HG03457 (cell line): Measurements from ENCODE around the gene HBQ1.
"Not testable (repeated sequence)": the region's sequence is repeated elsewhere in the genome, so short reads cannot be mapped to it uniquely, and the experiment has no call there.

Source experiments
- ATAC-seq: cut with Tn5 transposase; IDR thresholded peaks from one replicate; pipeline ENCODE4 v1.9.1; 2021; ENCODE audit warnings: moderate number of reproducible peaks; ENCODE audit not compliant: unreplicated experiment

The HBQ1 gene

GRCh38 chr16:200388-200787, 20.1 kb downstream of the HBQ1 start:
- ATAC-seq = no peak

- ATAC-seq = no peak
These were observed 23.0 kb downstream of the HBQ1 start for GRCh38 chr16:203246-203645.

- ATAC-seq = not testable (repeated sequence)
These were observed 23.8 kb downstream of the HBQ1 start for GRCh38 chr16:204046-204445.

- ATAC-seq = not testable (repeated sequence)
These were observed 29.1 kb downstream of the HBQ1 start for GRCh38 chr16:209359-209758.

GRCh38 chr16:211631-212180, 31.4 kb downstream of the HBQ1 start:
- ATAC-seq = not testable (repeated sequence)

- ATAC-seq = no peak
These were observed 32.7 kb downstream of the HBQ1 start for GRCh38 chr16:212999-213398.

GRCh38 chr16:220021-220420, 39.8 kb downstream of the HBQ1 start:
- ATAC-seq = no peak

- ATAC-seq = no peak
These were observed 48.0 kb downstream of the HBQ1 start for GRCh38 chr16:228151-228851.

GRCh38 chr16:228852-229730, 48.8 kb downstream of the HBQ1 start, which contains the start of gene LUC7L:
LUC7L (minus strand) TSS chr16:229449; CDS start chr16:229339, 110 bp downstream.
- peak; percentile 78 for ATAC-seq

- no peak for ATAC-seq
These were observed 49.5 kb downstream of the HBQ1 start for GRCh38 chr16:229731-230281.

- not testable (repeated sequence) for ATAC-seq
These were observed 50.1 kb downstream of the HBQ1 start for GRCh38 chr16:230351-230750.
